ENCODE results near the gene EML6. TPM values are rescaled to one million over a fixed set of nuclear protein-coding genes. Genes with fewer than 3 reads are reported as not detected.
A peak's percentile ranks its signal among the peaks of the same experiment; 100 is the strongest.

Gene EML6
- total RNA-seq, 1 donor = 1.1 TPM

DNA sequence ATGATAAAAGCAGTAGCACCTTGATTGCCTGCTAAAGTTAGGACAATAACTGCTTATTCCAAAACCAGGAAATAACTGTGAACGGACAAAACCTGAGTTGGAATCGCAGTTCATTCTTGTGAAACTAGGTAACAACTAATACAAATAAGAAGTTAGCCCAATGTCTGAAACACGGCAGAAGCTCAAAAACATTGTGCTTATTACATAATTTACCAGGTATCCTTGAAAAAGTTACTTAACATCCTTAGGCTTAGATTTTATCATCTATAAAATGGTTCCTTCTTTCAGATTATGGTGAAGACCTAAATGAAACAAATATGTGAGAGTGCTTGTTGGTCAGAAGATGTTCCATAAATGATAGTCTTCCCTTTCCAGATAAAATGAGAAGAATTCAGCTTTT, 294.4 kb downstream of the EML6 start:
- no peak overlapping the region for H2AFZ ChIP-seq (ENCODE audit: low read length)
- H3K27me3 ChIP-seq (ENCODE audit: insufficient read depth, low read length) = no peaks in the 10 kb centered on the region
- H3K4me2 ChIP-seq (ENCODE audit: insufficient read depth, low read length) = no peak overlapping the region
- peaks cover 79% of the 10 kb centered on the region for H4K20me1 ChIP-seq (ENCODE audit: insufficient read depth, low read length)
- peaks cover 100% of the 10 kb centered on the region for H3K79me2 ChIP-seq (ENCODE audit: insufficient read depth, low read length)
- no peak overlapping the region for H3K4me3 ChIP-seq (ENCODE audit: insufficient read depth, low read length)
- H3K4me1 ChIP-seq (ENCODE audit: insufficient read depth, low read length) = peaks cover 29% of the 10 kb centered on the region
- peak overlapping the region; percentile 11 for H3K27ac ChIP-seq (ENCODE audit: low read depth, low read length)
- no peaks in the 10 kb centered on the region for H3K9me3 ChIP-seq (ENCODE audit: low read depth, low read length)
- peaks cover 3% of the 10 kb centered on the region for H3K36me3 ChIP-seq (ENCODE audit: insufficient read depth, low read length)
- TF ChIP-seq, protein P1, sequence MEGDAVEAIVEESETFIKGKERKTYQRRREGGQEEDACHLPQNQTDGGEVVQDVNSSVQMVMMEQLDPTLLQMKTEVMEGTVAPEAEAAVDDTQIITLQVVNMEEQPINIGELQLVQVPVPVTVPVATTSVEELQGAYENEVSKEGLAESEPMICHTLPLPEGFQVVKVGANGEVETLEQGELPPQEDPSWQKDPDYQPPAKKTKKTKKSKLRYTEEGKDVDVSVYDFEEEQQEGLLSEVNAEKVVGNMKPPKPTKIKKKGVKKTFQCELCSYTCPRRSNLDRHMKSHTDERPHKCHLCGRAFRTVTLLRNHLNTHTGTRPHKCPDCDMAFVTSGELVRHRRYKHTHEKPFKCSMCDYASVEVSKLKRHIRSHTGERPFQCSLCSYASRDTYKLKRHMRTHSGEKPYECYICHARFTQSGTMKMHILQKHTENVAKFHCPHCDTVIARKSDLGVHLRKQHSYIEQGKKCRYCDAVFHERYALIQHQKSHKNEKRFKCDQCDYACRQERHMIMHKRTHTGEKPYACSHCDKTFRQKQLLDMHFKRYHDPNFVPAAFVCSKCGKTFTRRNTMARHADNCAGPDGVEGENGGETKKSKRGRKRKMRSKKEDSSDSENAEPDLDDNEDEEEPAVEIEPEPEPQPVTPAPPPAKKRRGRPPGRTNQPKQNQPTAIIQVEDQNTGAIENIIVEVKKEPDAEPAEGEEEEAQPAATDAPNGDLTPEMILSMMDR (IDR thresholded peaks at IDR 0.05; ENCODE audit: extremely low read depth, low read depth, low read length) = no peak
- DNase-seq (ENCODE audit: insufficient read length, low spot score, missing footprints) = no peak

DNA sequence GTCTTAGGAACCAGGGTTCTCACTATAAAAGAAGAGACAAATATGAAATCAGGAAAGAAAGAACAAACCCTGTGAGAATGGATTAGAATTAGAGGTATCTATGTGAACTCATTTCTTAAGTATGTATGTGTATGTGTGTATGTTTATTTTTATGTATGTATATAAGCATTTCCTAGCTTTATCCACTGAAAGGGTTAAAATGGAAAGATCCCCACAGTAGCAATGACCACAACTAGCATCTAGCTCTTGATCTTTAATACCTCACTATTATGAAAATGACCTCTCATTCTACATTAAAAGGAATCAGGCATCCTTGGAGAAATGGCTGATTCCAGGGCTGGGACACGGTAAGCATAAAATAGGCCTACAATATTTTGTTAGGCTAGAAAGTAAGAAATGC, 295.2 kb downstream of the EML6 start:
- DNase-seq (ENCODE audit: insufficient read length, low spot score, missing footprints) = no peak
- no peaks in the 10 kb centered on the region for H3K27me3 ChIP-seq (ENCODE audit: insufficient read depth, low read length)
- H3K4me2 ChIP-seq (ENCODE audit: insufficient read depth, low read length) = no peak overlapping the region
- TF ChIP-seq, protein P1 (IDR thresholded peaks at IDR 0.05; ENCODE audit: extremely low read depth, low read depth, low read length) = no peak
- no peaks in the 10 kb centered on the region for H3K9me3 ChIP-seq (ENCODE audit: low read depth, low read length)
- H3K4me3 ChIP-seq (ENCODE audit: insufficient read depth, low read length) = no peak overlapping the region
- H3K4me1 ChIP-seq (ENCODE audit: insufficient read depth, low read length) = peaks cover 23% of the 10 kb centered on the region
- no peak overlapping the region for H3K27ac ChIP-seq (ENCODE audit: low read depth, low read length)
- H2AFZ ChIP-seq (ENCODE audit: low read length) = no peak overlapping the region
- H3K79me2 ChIP-seq (ENCODE audit: insufficient read depth, low read length) = peaks cover 100% of the 10 kb centered on the region
- H3K36me3 ChIP-seq (ENCODE audit: insufficient read depth, low read length) = peaks cover 3% of the 10 kb centered on the region
- peaks cover 81% of the 10 kb centered on the region for H4K20me1 ChIP-seq (ENCODE audit: insufficient read depth, low read length)

DNA sequence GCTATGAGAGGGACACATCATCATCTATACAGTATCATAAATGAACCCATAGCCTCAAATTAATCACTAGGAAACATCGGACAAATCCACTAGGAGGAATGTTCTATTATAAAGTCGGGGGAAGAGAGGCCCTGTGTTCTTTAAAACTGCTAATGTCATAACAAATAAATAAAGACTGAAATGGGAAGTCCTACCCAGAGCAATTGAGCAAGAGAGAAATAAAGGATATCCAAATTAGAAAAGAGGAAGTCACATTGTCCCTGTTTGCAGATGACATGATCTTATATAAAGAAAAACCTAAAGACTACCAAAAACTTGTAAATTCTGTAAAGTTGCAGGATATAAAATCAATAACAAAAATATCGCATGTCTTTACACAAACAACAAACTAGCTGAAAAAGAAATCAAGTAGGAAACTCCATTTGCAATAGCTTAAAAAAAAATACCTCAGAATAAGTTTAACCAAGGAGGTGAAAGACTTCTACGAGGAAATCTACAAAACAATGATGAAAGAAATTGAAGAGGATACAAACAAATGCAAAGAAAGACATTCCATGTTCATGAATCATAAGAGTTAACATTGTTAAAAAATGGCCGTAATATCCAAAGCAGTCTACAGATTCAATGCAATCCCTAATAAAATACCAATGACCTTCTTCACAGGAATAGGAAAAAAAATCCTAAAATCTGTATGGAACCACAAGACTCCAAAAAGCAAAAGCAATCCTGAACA, 296.2 kb downstream of the EML6 start:
- no peak for DNase-seq (ENCODE audit: insufficient read length, low spot score, missing footprints)
- Histone ChIP-seq H3K27ac (ENCODE audit: low read depth, low read length) (no peak overlapping the region), H3K27me3 (ENCODE audit: insufficient read depth, low read length) (no peaks in the 10 kb centered on the region), H3K4me1 (ENCODE audit: insufficient read depth, low read length) (peaks cover 19% of the 10 kb centered on the region), H3K9me3 (ENCODE audit: low read depth, low read length) (no peaks in the 10 kb centered on the region), H2AFZ (ENCODE audit: low read length) (no peak overlapping the region), H3K4me2 (ENCODE audit: insufficient read depth, low read length) (no peak overlapping the region), H3K36me3 (ENCODE audit: insufficient read depth, low read length) (peaks cover 3% of the 10 kb centered on the region), H4K20me1 (ENCODE audit: insufficient read depth, low read length) (peaks cover 85% of the 10 kb centered on the region), H3K79me2 (ENCODE audit: insufficient read depth, low read length) (peaks cover 100% of the 10 kb centered on the region), H3K4me3 (ENCODE audit: insufficient read depth, low read length) (no peak overlapping the region)
- TF ChIP-seq, protein P1 (IDR thresholded peaks at IDR 0.05; ENCODE audit: extremely low read depth, low read depth, low read length) = no peak

Small RNA genes lying within 50 kb of the gene (small RNA-seq; reads per million reads assigned to genes)
- gene RNU6-433P (not detected), gene RNU7-81P (not detected)
